ENCODE data around the gene RIPK1. TPM values are rescaled to one million over a fixed set of nuclear protein-coding genes. Genes with fewer than 3 reads are reported as not detected.
"Not testable (repeated sequence)": the region's sequence is repeated elsewhere in the genome, so short reads cannot be mapped to it uniquely, and the experiment has no call there.

The RIPK1 gene
- total RNA-seq, 1 donor from 2014 or later: 48.9 TPM

DNA sequence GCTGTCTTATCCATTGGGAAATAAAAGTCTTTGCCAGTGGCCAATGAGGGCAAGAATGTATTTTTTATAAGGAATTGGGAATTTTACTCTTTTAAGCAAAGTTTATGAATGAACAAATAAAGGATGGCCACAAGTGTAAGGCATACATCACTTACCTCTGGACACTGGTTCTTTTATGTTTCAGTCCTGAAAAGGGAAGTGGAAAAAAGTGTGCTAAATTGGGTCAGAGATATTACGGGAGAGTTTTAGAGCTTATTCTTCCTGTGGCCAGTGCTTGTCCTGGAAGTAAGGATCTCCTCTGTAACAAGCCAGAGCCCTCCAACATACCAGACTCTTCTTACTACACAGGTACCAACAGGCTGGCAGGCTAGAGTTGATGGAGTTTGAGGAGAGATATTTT is 22.5 kb upstream of the RIPK1 start:
- no peak for DNase-seq (ENCODE audit: low read depth)

DNA sequence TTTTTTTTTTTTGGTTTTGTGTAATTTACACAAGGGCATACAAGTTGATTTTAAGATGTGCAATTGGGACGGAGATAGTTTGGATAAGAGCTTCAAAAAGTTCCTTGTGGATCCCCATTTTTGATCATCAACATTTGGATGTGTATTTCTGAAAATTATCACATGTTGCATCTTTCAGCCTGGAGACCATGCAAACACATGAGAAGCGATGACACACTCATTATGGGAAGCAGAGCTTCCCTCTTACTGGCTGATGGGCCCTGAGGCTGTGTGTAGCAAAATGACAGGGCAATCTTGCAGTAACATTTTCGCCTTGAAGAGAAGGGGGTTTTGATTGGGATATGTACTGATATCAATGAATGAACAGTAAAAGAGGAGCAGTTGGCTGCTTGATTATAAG is 22.0 kb upstream of the RIPK1 start:
- no peak for DNase-seq (ENCODE audit: low read depth)

DNA sequence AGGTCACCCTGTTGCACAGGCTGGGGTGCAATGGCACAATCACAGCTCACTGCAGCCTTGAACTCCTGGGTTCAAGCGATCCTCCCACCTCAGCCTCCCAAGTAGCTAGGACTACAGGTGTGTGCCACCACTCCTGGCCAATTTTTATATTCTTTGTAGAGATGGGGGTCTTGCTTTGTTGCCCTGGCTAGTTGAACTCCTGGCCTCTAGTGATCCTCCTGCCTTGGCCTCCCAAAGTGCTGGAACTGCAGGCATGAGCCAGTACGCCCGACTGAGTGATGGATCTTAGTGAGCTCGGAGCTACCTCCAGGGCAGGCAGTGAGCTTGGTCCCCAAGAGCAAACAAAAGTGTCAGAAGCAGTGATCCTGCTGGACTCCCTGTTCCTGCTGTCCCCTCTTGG is 20.3 kb upstream of the RIPK1 start:
- DNase-seq (ENCODE audit: low read depth): not testable (repeated sequence)

DNA sequence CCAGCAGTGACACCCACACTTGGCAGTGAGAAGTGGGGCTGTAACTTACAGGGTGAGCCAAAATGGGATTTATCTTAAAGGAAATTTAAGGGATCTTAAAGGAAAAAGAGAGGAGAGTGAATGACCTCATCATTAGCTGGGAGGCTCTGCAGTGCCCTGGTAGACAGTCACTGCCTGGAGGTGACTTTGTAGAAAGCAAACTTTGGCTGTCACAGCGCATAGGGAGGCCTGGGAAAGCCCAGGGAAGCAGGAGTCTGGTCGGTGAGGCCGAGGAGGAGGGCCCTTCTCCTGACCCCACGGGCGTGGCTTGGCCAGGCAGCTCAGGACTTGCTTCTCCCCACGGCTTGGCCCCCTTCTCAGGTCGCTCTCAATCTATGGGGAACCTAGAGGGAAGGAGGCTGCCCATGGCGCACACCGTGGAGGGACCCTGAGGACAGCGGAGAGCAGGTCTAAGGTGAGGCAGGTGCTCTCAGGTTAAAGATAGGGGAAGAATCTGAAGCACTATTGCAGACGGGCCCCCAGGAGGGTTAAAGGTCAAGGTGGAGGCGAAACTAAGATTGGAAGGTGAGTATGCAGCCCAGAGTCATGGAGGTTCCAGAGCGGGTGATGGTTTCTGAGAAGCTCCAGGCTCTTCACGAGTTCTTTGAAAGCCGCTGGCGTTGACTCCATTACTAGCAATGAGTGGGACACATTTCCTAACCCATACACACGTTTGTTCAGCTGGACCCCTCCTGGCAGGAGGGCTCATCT is 15.6 kb upstream of the RIPK1 start:
- DNase-seq (ENCODE audit: low read depth): no peak

DNA sequence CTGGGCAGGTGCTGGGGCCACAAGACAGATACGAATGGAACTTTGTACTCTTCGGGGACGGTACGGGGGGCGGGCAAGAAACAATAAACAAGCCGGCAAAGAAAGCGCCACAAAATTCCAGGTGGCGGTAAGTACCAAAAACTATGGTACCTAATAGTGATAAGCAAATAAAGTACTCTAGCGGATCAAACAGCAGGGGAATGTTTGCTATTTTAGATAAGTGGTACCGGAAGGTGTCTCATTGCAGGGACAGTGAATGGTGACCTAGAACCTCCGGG is 15.1 kb upstream of the RIPK1 start:
- no peak for DNase-seq (ENCODE audit: low read depth)

DNA sequence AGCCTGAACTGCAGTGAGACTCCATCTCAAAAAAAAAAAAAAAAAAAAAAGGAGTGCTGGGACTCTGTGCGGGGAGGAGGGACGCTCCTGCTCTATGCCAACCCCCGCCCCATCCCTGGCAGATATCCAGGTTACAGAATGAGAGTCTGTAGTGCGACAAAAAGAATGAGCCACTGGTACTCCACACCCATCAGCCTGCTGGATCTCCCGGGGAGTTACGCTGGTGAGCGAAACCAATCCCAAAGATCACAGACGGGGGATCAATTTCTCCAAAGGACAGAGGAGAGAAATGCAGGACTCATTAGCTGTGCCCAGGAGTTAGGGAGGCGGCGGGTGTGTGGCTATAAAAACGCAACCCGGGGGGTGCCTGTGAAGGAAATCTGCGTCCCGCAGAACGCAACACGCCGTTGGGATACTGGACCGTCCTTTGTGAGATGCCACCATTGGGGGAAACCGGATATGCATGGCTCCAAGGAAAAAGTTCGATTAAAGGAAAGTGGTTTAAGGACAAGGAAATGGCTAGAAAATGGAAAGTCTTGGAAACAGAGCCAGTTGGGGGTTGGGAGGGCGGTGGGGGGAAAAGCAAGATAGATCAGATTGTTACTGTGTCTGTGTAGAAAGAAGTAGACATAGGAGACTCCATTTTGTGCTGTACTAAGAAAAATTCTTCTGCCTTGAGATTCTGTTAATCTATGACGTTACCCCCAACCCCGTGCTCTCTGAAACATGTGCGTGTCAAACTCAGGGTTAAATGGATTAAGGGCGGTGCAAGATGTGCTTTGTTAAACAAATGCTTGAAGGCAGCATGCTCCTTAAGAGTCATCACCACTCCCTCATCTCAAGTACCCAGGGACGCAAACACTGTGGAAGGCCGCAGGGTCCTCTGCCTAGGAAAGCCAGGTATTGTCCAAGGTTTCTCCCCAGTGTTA is 13.8 kb upstream of the RIPK1 start:
- not testable (repeated sequence) for DNase-seq (ENCODE audit: low read depth)

DNA sequence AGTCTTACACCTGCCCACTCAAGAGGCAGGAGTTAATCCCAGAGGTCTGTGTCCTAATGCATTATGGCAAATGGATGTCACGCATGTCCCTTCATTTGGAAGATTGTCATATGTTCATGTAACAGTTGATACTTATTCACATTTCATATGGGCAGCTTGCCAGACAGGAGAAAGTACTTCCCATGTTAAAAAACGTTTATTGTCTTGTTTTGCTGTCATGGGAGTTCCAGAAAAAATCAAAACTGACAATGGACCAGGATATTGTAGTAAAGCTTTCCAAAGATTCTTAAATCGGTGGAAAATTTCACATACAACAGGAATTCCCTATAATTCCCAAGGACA is 13.2 kb upstream of the RIPK1 start:
- not testable (repeated sequence) for DNase-seq (ENCODE audit: low read depth)

DNA sequence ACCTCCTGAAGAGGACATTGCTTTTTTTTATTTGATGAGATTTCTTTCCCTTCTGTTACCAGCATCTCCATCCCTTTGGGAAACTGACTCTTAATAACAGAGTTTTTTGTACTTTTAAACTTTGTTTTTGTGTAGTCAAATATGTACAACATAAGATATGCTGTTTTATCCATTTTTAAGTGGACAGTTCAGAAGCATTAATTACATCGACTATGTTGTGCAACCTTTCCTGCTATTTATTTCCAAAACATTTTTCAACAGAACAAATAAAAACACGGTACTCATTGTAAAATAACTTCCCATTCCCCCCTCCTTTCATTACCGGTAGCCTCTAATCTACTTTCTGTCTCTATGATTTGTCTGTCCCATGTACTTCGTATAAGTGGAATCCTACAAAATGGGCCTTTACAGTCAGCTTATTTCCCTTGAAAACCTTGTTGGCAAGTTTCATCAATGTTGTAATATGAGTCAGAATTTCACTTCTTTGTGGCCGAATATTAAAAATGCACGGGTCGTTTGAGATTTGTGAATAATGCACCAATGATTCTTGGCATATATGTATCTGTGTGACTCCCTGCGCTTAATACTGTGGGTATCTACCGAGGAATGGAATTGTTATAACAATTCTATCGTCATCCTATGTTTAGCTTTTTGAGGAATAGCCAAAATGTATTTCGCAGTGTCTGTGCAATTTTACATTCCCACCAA is 11.1 kb upstream of the RIPK1 start:
- DNase-seq (ENCODE audit: low read depth): no peak

DNA sequence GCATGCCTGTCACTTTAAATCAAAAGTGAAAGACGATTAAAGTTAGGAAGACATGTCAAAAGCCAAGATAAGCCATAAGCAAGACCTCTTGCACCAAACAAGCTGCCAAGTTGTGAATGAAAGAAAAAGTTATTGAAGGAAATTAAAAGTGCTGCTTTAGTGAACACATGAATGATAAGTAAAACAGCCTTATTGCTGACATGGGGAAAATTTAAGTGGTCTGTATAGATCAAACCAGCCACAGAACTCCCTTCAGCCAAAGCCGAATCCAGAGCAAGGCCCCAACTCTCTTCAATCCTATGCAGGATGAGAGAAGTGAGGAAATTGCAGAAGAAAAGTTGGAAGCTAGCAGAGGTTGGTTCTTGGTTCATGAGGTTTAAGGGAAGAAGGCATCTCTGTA is 9.3 kb upstream of the RIPK1 start:
- DNase-seq (ENCODE audit: low read depth): no peak

DNA sequence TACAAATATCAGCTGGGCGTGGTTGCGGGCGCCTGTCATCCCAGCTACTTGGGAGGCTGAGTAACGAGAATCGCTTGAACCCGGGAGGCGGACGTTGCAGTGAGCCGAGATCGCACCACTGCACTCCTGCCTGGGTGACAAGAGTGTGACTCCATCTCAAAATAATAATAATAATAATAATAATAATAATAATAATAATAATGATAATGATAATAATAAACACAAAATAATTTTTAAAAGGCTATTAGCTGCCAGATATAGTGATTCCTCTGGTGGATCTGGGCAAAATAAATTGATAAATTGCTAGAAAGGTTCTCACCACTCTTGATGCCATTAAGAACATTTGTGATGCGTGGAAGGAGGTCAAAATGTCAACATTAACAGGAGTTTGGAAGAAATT is 8.2 kb upstream of the RIPK1 start:
- not testable (repeated sequence) for DNase-seq (ENCODE audit: low read depth)

DNA sequence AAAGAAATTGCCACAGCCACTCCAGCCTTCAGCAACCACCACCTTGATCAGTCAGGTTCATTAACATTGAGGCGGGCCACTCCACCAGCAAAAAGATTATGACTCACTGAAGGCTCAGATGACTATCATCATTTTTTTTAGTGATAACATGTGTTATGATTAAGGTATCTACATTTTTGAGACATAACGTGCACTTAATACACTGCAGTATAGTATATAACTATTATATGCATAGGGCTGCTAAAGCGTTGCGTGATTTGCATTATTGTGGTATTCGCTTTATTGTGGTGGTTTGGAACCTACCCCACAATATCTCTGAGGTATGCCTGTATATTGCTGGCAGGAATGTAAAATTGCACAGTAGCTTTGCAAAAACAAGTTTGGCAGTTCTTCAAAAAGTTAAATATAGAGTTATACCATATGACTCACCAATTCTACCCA is 6.8 kb upstream of the RIPK1 start:
- no peak for DNase-seq (ENCODE audit: low read depth)

DNA sequence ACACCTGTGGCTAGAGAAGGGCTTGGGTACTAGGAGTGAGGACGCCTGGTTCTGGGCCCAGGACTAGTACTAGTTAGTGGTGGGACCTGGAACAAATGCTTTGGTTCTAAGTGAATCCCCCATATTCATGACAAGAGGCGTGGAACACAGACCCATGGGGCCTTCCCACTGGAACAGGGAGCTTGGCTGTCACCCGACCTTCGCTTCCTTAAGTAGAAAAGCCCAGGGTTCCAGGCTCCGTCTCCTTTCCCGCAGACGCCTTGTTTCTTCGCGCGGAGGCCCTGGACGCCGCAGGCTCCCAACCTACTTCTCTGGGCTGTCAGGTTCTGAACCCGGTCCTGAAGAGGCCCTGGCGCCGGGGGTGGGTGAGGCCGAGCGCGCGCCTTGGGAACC is 5.0 kb upstream of the RIPK1 start:
- not testable (repeated sequence) for DNase-seq (ENCODE audit: low read depth)

DNA sequence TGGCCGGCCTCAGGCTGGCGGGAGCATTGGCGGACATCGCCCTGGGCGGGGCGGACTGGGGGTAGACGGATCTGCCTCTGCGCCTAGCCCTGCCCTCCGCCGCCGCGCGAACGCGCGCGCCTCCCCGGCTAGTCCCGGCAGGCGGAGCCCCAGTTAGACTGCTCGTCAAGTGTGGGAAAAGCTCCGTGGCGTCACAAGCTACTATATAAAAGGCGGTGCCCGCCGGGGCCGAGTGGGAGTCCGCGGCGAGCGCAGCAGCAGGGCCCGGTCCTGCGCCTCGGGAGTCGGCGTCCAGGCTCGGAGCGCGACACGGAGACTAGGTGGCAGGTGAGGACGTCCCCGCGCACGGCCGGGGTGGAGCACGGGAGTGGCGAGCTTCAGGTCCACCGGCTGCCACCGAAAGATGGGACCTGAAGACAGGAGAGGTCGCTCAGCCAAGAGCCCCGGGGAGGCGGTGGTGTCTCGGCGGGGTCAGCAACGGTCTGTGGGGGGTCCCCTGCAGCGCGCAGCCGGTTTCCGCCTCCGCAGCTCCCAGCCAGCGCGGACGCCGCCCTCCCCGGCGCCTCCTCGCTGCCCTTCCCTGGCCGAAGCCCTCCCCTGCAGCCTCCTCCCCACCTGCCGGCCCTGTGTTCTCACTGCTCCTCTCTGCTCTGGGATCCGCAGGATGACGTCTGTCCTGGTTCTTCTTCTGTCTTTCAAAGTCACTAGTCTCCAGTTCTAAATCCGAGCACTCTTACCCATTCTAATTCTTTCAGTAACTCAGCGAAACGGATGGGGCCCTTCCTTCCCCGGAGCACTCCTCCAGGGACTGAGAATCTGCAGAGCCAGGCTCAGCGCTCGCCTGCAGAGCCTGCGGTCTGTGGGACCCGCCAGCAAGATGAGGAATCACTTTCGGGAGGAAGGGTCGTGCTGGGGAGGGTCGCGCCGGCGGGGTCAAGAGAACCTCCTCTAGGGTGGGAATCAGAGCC is 4.3 kb upstream of the RIPK1 start:
- peak; percentile 84 for DNase-seq (ENCODE audit: low read depth)

DNA sequence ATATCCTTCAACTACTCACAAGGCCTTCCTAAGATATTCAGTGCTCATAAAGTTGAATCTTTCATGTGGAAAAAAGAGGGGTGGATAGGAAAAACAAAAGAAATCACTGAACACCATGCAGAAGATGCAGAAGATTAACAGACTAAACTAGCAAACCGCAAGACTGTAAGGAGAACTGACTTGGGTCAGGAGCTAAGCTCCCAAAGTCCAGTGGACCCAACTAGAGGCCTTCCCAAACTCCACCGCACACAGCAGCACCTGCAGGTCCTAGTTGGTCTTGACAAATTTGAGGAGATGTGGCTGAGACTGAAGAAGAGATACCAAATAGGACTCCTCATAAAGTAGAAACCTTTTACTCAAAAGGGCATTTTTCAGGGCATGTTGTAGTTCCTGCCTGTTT is 3.3 kb downstream of the RIPK1 start:
- DNase-seq (ENCODE audit: low read depth): no peak

DNA sequence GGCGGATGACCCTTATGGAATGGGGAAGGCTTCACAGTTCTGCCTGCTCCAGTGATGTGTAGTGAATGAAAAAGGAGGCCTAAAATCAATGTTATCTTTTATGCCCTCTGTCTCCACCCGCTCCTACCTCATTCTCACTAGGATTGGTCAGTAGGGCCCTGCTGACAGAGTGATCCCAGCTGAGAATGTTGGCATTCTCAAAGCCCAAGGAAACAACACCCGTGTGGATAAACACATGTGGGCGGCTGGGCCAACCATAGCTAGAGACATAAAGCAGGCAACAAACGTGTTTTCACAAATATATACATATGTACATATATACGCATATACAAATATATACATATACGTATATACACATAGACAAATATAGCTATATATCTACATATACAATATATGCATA is 4.5 kb downstream of the RIPK1 start:
- DNase-seq (ENCODE audit: low read depth): no peak

DNA sequence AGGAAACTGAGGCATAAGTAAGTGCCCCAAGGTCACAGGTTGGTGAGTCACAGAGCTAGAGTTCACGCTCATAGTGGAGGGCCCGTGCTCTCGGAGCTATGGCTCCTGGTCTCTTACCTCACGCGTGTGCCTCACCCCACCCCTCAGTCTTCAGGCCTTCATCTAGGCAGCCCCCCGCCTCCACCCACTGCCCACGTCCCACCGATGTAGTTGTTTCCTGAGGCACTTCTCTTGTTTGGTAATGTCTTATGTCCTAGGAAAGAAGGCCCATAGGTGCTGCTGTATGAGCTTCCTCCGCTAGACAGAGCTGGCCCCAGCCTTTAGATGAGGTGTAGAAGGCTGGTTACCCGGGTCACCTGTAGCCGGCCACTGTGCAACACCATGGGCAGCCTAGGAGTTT is 5.1 kb downstream of the RIPK1 start:
- DNase-seq (ENCODE audit: low read depth): no peak

DNA sequence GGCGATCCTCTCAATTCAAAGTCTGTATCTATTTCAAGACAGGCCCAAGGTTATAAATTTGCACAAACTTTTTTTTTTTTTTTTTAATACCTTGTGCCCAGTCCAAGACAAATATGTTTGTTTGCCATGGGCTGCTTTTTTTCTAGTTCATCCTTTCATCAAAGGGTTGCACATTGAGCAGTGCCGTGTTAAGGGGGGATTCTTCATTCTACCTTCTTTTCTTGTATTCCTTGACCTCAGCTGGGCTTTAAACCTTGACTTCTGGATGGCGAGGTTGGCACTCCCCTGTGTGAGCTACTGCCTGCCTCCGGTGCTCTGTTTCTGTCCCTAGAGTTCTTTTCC is 7.4 kb downstream of the RIPK1 start:
- DNase-seq (ENCODE audit: low read depth): no peak

DNA sequence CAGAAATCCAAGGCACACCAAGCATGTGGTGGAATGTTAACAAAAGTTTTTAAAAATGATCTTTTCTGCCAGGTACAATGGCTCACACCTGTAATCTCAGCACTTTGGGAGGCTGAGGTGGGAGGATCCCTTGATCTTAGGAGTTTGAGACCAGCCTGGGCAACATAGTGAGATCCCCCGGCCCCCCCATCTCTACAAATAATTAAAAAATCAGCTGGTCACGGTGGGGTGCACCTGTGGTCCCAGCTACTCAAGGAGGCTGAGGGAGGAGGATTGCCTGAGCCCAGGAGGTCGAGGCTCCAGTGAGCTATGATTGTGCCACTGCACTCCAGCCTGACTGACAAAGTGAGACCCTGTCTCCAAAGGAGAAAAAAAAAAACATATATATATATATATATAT is 8.0 kb downstream of the RIPK1 start:
- DNase-seq (ENCODE audit: low read depth): no peak

DNA sequence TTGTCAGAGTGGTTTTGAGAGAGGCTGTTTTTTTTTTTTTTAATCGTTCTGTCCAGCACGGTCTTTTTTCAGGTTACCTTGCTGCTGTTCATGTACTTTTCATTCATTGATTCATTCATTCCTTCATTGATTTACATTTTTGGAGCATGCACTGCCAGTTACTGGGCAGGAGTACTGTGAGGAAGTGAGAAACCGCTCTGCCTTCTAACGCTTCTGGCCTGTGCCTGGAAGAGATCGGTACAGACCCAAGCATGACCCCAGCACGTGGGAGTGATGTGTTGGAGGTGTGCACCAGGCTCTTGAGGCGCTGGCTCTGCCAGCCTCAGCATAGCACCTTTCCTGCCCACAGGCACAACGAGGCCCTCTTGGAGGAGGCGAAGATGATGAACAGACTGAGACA is 9.1 kb downstream of the RIPK1 start:
- DNase-seq (ENCODE audit: low read depth): no peak

DNA sequence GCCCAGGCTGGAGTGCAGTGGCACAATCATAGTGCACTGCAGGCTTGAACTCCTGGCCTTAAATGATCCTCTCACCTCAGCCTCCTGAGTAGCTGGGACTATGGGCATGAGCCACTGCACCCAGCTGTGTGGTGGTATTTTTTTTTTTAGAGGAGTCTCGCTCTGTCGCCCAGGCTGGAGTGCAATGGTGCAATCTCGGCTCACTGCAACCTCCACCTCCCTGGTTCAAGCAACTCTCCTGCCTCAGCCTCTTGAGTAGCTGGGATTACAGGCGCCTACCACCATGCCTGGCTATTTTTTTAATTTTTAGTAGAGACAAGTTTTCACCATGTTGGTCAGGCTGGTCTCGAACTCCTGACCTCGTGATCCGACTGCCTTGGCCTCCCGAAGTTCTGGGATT is 10.7 kb downstream of the RIPK1 start:
- DNase-seq (ENCODE audit: low read depth): not testable (repeated sequence)

DNA sequence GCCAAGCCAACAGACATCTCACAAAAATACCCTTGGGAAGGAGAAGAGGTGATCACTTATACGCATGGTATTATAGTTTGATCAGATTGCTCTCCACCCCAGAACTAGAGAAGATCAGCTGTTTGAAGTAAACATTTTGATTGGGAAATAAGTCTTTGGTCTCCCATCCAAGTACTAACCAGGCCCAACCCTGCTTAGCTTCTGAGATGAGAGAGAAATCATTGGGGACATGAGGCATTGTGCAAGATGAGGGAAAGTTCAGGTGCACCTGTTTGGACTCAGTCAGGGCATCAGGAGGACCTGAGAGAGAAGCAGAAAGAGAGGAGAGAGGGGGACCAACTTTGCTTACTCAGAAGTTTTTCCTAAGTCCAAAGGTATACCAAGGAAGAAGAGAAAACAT is 11.4 kb downstream of the RIPK1 start:
- DNase-seq (ENCODE audit: low read depth): no peak

DNA sequence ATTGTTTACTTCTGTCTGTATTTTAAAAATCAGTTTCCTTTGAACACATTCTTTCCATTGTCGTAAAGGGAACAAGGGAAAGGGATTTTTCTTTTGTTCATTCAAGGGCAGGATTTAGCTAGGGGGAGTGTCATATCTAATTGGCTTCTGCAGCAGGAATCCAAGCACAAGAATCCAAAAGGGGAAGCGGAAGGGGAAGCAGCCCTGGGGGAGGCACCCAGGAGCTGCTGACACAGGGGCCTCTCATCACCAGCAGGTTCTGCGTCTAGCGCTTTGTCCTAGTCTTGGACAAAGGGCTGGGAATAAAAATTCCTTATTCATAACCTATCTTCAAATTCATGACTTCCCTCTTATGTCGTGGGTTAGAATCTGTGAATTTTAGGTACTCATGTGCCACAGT is 13.7 kb downstream of the RIPK1 start:
- no peak for DNase-seq (ENCODE audit: low read depth)
